DND-41 (cell line): ENCODE measurements around the gene ALG9.

ENCODE experiments used
- EZH2 ChIP-seq: IDR thresholded peaks from 3 replicates; pipeline ENCODE4 v1.6.1; 2012; ENCODE audit warnings: borderline replicate concordance, low read depth, mild to moderate bottlenecking, moderate library complexity, low read length, inconsistent platforms; ENCODE audit not compliant: severe bottlenecking
- TF ChIP-seq, protein P1 (sequence below): IDR thresholded peaks from 2 replicates; pipeline ENCODE4 v1.5.1; 2012; ENCODE audit warnings: borderline replicate concordance, low read length, moderate library complexity, mild to moderate bottlenecking; ENCODE audit not compliant: poor library complexity, severe bottlenecking; ENCODE audit errors: extremely low read depth

- TF ChIP-seq, protein P1, sequence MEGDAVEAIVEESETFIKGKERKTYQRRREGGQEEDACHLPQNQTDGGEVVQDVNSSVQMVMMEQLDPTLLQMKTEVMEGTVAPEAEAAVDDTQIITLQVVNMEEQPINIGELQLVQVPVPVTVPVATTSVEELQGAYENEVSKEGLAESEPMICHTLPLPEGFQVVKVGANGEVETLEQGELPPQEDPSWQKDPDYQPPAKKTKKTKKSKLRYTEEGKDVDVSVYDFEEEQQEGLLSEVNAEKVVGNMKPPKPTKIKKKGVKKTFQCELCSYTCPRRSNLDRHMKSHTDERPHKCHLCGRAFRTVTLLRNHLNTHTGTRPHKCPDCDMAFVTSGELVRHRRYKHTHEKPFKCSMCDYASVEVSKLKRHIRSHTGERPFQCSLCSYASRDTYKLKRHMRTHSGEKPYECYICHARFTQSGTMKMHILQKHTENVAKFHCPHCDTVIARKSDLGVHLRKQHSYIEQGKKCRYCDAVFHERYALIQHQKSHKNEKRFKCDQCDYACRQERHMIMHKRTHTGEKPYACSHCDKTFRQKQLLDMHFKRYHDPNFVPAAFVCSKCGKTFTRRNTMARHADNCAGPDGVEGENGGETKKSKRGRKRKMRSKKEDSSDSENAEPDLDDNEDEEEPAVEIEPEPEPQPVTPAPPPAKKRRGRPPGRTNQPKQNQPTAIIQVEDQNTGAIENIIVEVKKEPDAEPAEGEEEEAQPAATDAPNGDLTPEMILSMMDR, result no peak
- TF ChIP-seq EZH2, result no peak
Measured at GRCh38 chr11:111870522-111870885, 877 bp downstream of the ALG9 start.
